SU-DHL-6 (cell line): Measurements from ENCODE around the gene ARHGAP22.

ENCODE experiments used
- H2AFZ ChIP-seq: fragments of 200-600 bp; sonication (generic); 2 replicates; pipeline ENCODE4 v1.6.1; 2014; ENCODE audit warnings: low read depth, mild to moderate bottlenecking, moderate library complexity, mixed read lengths, antibody characterized with exemption, low read length; ENCODE audit not compliant: severe bottlenecking
- H3F3A ChIP-seq: fragments of 200-600 bp; shearing (Covaris generic); 2 replicates; pipeline ENCODE4 v1.6.0; 2016; ENCODE audit warnings: antibody characterized with exemption, mild to moderate bottlenecking; ENCODE audit not compliant: insufficient read depth
- H3K27ac ChIP-seq: fragments of 200-600 bp; sonication (generic); 2 replicates; pipeline ENCODE4 v1.5.1; 2016; ENCODE audit warnings: low read depth, mild to moderate bottlenecking, low read length, moderate library complexity, mixed read lengths
- H3K27me3 ChIP-seq: fragments of 200-600 bp; sonication (generic), shearing (Covaris generic); 2 replicates; pipeline ENCODE4 v1.6.0; 2014; ENCODE audit warnings: mild to moderate bottlenecking, low read length
- H3K36me3 ChIP-seq: fragments of 200-600 bp; sonication (generic); 2 replicates; pipeline ENCODE4 v1.6.1; 2014; ENCODE audit warnings: mild to moderate bottlenecking, low read length, mixed read lengths
- H3K4me2 ChIP-seq: fragments of 300-600, 200-600 bp; shearing (Covaris generic), sonication (generic); 2 replicates; pipeline ENCODE4 v1.6.0; 2014; ENCODE audit warnings: low read length, low read depth, mild to moderate bottlenecking; ENCODE audit not compliant: poor library complexity, severe bottlenecking
- H3K4me3 ChIP-seq: fragments of 200-600 bp; sonication (generic); 2 replicates; pipeline ENCODE4 v1.5.1; 2014; ENCODE audit warnings: antibody characterized with exemption, low read length, mild to moderate bottlenecking, mixed read lengths; ENCODE audit not compliant: insufficient read depth, poor library complexity, severe bottlenecking
- H3K79me2 ChIP-seq: fragments of 200-600 bp; sonication (generic); 2 replicates; pipeline ENCODE4 v1.6.1; 2014; ENCODE audit warnings: mild to moderate bottlenecking, low read length, moderate library complexity; ENCODE audit not compliant: insufficient read depth
- H3K9ac ChIP-seq: fragments of 200-600 bp; sonication (generic); 2 replicates; pipeline ENCODE4 v1.7.0; 2014; ENCODE audit warnings: mild to moderate bottlenecking, low read length
- H3K9me2 ChIP-seq: fragments of 200-600 bp; sonication (generic); replicated peaks from 2 replicates; pipeline ENCODE4 v1.6.1; 2014; ENCODE audit warnings: low read length; ENCODE audit not compliant: insufficient read depth
- H3K9me3 ChIP-seq: fragments of 200-600 bp; sonication (generic); 2 replicates; pipeline ENCODE4 v1.6.1; 2014; ENCODE audit warnings: low read length, mixed read lengths; ENCODE audit not compliant: insufficient read depth
- H4K20me1 ChIP-seq: fragments of 200-600 bp; sonication (generic); 2 replicates; pipeline ENCODE4 v1.6.1; 2014; ENCODE audit warnings: low read depth, mild to moderate bottlenecking, antibody characterized with exemption, low read length, moderate library complexity, mixed read lengths
- CTCF ChIP-seq: fragments of 200-600 bp; sonication (generic); IDR thresholded peaks from one replicate; pipeline ENCODE4 v1.5.1; 2017; ENCODE audit warnings: antibody characterized with exemption, mild to moderate bottlenecking, low read length, moderate library complexity; ENCODE audit not compliant: insufficient read depth, poor library complexity, severe bottlenecking
- EZH2phosphoT487 ChIP-seq: fragments of 200-600 bp; sonication (generic), shearing (Covaris generic); conservative IDR thresholded peaks from 2 replicates; pipeline ENCODE4 v1.6.1; 2018; ENCODE audit warnings: mild to moderate bottlenecking, antibody characterized with exemption, low read length, moderate library complexity, mixed read lengths

Gene ARHGAP22

GRCh38 chr10:48501226-48501625 is 103.6 kb downstream of the ARHGAP22 start:
- Histone ChIP-seq H3K9me2 (no peaks in the 10 kb centered on the region), H3K4me2 (no peak overlapping the region), H3K27me3 (no peaks in the 10 kb centered on the region), H3K9ac (no peak overlapping the region), H4K20me1 (no peaks in the 10 kb centered on the region), H2AFZ (no peak overlapping the region), H3K9me3 (no peaks in the 10 kb centered on the region), H3F3A (no peaks in the 10 kb centered on the region), H3K36me3 (no peaks in the 10 kb centered on the region), H3K27ac (no peak overlapping the region), H3K79me2 (no peaks in the 10 kb centered on the region), H3K4me3 (no peak overlapping the region)
- TF ChIP-seq EZH2phosphoT487 (no peak), CTCF (no peak)

- no peak overlapping the region for H3K27ac ChIP-seq
- H3K27me3 ChIP-seq = no peaks in the 10 kb centered on the region
- no peaks in the 10 kb centered on the region for H3K9me3 ChIP-seq
- H3K4me3 ChIP-seq = no peak overlapping the region
- TF ChIP-seq CTCF = no peak
- TF ChIP-seq EZH2phosphoT487 = no peak
- H4K20me1 ChIP-seq = no peaks in the 10 kb centered on the region
- H3K4me2 ChIP-seq = no peak overlapping the region
- H3F3A ChIP-seq = no peaks in the 10 kb centered on the region
- H3K79me2 ChIP-seq = no peaks in the 10 kb centered on the region
- H2AFZ ChIP-seq = no peak overlapping the region
- no peaks in the 10 kb centered on the region for H3K9me2 ChIP-seq
- H3K36me3 ChIP-seq = no peaks in the 10 kb centered on the region
- H3K9ac ChIP-seq = no peak overlapping the region
Measured at GRCh38 chr10:48500771-48501170, 104.1 kb downstream of the ARHGAP22 start.

- Histone ChIP-seq H4K20me1 (no peaks in the 10 kb centered on the region), H3F3A (no peaks in the 10 kb centered on the region), H3K9me2 (no peaks in the 10 kb centered on the region), H3K27me3 (no peaks in the 10 kb centered on the region), H3K9me3 (no peaks in the 10 kb centered on the region), H3K9ac (no peak overlapping the region), H2AFZ (no peak overlapping the region), H3K79me2 (no peaks in the 10 kb centered on the region), H3K36me3 (no peaks in the 10 kb centered on the region), H3K27ac (no peak overlapping the region), H3K4me2 (no peak overlapping the region), H3K4me3 (no peak overlapping the region)
- no peak for TF ChIP-seq CTCF
- TF ChIP-seq EZH2phosphoT487 = no peak
Measured at GRCh38 chr10:48498940-48499510, 105.8 kb downstream of the ARHGAP22 start.
